NCI-H2107 treated with DMSO at 0.1 percent for 48 hours (cell line): ENCODE results near the gene VCL.
A peak's percentile ranks its signal among the peaks of the same experiment; 100 is the strongest.
"Not testable (repeated sequence)": the region's sequence is repeated elsewhere in the genome, so short reads cannot be mapped to it uniquely, and the experiment has no call there.

Experiments
- DNase-seq: peaks from one replicate; lab custom pipeline; 2025; ENCODE audit not compliant: unreplicated experiment; lab: John Stamatoyannopoulos, UW

The VCL gene

DNA sequence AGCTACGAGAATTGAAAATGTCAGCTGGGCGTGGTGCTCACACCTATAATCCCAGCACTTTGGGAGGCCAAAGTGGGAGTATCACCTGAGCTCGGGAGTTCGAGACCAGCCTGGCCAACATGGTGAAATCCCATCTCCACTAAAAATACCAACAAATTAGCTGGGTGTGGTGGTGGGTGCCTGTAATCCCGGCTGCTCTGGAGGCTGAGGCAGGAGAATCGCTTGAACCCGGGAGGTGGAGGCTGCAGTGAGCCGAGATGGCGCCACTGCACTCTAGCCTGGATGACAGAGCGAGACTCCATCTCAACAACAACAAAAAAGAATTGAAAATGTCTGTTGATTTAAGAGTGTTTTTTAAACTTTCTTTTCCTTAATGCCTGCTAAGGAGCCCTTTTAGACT is 149.1 kb downstream of the VCL start:
- not testable (repeated sequence) for DNase-seq

DNA sequence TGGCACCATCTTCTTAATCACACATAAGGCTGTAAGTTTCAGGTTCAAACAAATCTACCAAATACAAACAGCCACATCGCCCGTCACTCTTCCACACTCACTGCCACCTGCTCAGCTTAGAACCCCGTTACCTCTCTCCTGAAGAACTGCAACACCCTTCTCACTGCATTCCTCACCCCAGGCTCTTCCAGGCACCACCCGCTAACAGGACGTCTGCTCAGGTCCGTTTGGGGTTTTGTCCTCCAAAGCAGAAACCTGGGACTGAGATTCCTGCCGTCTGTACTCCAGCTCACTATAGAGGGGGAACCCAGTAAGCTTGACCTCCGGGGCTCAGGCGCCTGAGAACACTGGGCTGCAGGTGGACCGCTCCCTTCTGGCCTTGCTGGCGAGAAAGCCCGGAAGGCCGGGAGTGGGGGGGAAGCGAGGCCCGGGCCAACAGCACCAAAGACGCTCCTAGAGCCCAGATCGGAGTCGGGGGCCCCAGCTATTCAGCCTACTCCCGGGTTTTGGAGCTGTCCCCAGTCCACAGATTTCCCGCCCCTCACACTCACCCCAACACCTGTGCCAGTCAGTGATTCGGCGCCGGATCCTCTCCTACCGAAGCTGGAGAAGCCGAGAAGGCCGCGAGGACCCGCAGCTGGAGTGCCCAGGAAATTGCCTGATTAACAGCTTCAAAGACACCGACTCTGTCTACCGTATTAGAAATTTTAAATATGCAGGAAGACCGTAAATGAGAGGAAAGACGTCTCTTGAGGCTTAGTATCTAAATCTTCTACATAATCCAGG is 152.5 kb downstream of the VCL start, which contains the start of gene AP3M1:
Gene AP3M1 (minus strand): TSS at position 625 of the 786 bp plus-strand sequence. CDS start 12,449 bp downstream, outside the sequence.
- DNase-seq, result peak; percentile 28

GRCh38 chr10:74150990-74151878 is 153.3 kb downstream of the VCL start, which contains the start of gene ADK:
Gene ADK, plus strand, starts transcription at chr10:74151221. Its CDS starts 58 bp downstream, at chr10:74151279.
- DNase-seq, result peak; percentile 93

DNA sequence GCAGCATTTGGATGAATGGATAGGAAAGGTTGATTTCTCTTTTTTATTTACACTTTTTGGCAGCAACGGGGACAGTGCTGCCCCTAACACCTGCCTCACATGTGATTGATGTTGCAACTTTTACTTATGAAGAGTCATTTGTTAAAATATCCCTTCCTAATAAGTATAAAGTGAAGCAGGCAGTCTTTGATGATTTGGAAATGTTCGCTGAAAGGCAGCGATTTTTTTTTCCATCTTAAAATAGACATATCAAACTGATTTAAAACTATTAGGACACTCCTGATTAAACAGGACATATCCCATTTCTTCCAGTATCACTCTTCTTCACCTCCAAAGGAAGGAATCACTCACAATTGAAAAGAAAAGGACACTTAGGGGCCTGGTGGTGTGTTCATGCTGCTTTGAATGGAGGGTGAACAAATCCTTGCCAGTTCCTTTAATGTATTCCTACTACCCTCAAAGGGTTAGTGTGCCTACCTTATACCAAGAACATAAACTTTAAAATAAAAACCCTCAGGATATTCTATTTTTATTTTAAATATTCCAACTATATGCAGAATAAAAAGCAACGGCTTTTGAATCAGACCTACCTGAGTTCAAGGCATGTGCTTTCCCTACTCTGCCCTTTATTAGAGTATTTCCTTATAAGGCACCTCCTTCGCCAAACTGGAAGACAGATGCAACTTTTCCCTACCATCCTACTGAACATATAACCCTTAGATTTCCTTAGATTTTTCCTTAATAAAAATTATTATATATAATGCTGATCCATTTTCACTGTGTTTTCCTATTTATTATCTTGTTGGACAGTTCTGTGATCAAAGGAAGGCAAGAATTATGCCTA is 154.2 kb downstream of the VCL start:
- DNase-seq, result peak; percentile 5

- no peak for DNase-seq
Observed at GRCh38 chr10:74153123-74153522, 155.2 kb downstream of the VCL start.

DNA sequence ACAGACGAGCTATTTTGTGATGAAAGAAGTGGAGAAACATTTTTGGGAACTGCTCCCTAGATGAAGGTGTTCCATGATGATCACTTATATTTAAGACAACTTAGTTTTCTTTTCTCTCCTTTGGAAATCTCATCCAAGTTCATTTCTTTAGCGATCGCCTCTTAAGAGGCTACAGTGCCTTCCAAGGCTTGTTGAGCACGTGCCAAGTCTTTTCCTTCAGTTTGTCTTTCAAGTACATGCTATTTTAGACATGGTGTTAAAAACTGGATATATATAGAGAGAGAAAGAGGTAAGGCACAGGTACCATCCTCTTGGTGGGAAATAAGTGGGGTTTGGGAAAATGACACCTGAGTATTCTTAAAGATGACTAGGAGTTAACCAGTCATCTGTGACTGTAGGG is 155.8 kb downstream of the VCL start:
- no peak for DNase-seq

- DNase-seq, result no peak
Observed at GRCh38 chr10:74156919-74157289, 159.0 kb downstream of the VCL start.

GRCh38 chr10:74160013-74160412 is 162.1 kb downstream of the VCL start:
- no peak for DNase-seq

DNA sequence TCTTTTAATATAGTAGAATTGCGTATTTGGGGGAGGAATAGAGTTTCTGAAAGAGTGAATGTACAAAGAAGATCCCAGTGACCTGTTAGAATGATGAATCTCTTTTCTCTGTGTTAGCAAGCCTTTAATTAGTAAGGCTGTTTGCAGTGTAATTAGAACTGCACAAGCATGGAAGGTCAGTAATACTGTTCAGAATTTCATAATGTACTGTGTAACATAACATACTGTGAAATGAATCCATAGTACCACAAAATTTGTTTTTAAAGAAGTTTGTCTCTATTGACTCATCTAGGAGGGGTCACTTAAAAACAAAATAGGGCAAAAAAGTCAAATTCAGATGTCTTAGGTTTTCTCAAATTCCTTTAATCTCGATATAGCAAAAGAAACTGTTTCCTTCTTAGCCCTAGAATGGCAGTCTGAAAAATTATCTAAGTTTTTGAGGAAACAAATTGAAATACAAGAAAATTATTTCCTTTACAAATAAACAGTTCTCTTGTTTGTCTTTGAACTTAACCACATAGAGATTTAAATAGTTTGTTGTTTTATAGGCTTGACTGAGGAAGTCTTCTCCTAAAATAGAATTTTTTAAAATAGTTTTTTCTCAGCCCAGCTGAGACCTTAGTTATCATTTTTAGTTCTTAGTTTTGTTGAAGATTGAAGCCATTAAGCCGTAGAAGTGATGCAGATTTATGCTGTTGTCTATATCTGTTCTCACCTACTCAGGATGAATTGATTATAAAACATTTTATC is 165.6 kb downstream of the VCL start:
- no peak for DNase-seq

DNA sequence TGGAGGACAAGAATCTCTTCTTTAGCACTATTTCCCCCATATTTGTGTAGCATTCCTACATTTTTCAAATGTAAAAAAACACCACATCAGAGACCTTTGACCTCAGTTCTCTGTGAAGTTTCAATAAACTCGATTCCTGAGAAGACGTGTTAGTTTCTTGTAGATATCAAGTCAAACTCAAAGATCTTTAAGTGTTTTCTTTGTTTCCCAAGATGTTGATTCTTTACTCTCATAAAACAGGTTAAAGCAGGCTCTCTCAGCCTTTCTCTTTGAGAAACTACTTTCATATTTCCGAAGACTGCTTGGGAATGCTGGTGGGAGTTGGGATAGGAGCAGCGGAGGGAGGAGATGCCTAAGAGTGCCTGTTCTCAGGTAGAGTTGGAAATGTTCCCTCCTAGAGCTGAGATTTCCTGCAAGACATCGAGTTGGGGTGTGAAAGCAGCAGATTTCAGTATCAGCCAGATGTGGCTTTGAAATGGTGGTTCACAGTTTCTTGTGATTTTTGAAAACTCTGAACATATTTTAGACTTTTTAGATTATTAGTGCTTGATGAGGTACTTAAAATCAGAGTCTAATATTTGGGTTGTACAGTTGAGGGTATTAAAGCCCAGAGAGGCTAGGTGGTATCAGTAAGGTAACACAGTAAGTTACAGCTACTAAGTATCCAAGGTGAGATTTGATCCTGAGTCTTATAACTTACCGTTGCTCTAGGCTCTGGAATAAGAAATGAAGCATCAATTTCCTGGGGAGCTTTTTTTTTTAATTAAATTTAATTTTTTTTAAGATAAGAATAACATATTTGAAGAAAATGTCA is 167.0 kb downstream of the VCL start:
- no peak for DNase-seq

- DNase-seq, result no peak
Observed at GRCh38 chr10:74165530-74165901, 167.6 kb downstream of the VCL start.

GRCh38 chr10:74167443-74167842 is 169.5 kb downstream of the VCL start:
- DNase-seq, result no peak
